Activated CD8-positive, alpha-beta memory T cell treated with anti-CD3 and anti-CD28 coated beads, Interleukin-2, amount 10 ng/mL, durations not matched to agents 7 days and 5 days (primary cell): ENCODE results near the gene ADGRB3. TPM values are rescaled to one million over a fixed set of nuclear protein-coding genes. Genes with fewer than 3 reads are reported as not detected.

Experiments used
- ATAC-seq: fragments of 150-1000 bp; cut with Tn5 transposase; one replicate; pipeline ENCODE4 v1.10.0; 2021; ENCODE audit warnings: moderate library complexity
- CTCF ChIA-PET: fragments of 350-600 bp; sonication (Branson Sonifier 250); formaldehyde crosslinking; loops from one replicate; lab custom pipeline; 2021; ENCODE audit warnings: antibody characterized with exemption; lab: Charles Lee
- DNase-seq: peaks from one replicate; pipeline ENCODE4 v3.0.0-alpha.2; 2020
- H3K27ac Mint-ChIP-seq: one replicate; pipeline ENCODE4 v1.8.0; 2021; ENCODE audit warnings: mild to moderate bottlenecking, mixed read lengths
- H3K27me3 Mint-ChIP-seq: one replicate; pipeline ENCODE4 v1.8.0; 2021; ENCODE audit warnings: mixed read lengths
- H3K36me3 Mint-ChIP-seq: one replicate; pipeline ENCODE4 v1.8.0; 2021; ENCODE audit warnings: mild to moderate bottlenecking, mixed read lengths
- H3K4me1 Mint-ChIP-seq: one replicate; pipeline ENCODE4 v1.8.0; 2021; ENCODE audit warnings: mixed read lengths
- H3K4me3 Mint-ChIP-seq: one replicate; pipeline ENCODE4 v1.8.0; 2021; ENCODE audit warnings: mild to moderate bottlenecking, moderate library complexity, mixed read lengths
- H3K9me3 Mint-ChIP-seq: one replicate; pipeline ENCODE4 v1.8.0; 2022; ENCODE audit warnings: low read depth, mixed read lengths
- total RNA-seq, 2 experiments: library from RNA; stranded (reverse); gene quantifications; one replicate each; pipeline ENCODE4 v1.2.3, GENCODE V29; 2021

Gene ADGRB3
- total RNA-seq, 2 experiments from 2014 or later: 0.33 TPM; not detected in 1

DNA sequence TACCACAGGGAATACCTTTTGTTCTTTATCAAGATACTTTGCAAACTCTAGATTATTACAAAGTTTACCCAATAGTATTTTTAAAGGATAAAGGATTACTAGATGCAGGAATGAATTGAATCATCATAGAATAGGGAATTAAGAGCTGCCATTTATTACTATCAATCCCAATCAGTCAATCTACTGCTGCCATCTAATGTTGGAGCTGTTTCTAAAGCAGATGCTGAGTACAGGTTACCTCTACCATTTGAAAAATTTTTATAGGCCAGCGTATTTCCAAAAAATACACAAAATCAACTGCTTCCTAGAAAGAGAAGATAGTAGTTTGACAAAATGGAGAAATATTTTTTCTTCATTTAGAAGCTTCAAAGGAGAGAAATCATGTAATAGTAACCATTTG, 520.4 kb downstream of the ADGRB3 start:
- DNase-seq: no peak
- Mint-ChIP-seq H3K27me3 (no peaks in the 10 kb centered on the region), H3K36me3 (no peaks in the 10 kb centered on the region), H3K9me3 (peaks cover 3% of the 10 kb centered on the region), H3K27ac (no peak overlapping the region), H3K4me3 (no peak overlapping the region), H3K4me1 (no peaks in the 10 kb centered on the region)
- no peak for ATAC-seq
- CTCF ChIA-PET: no interaction called here

- Mint-ChIP-seq H3K27ac (no peak overlapping the region), H3K9me3 (no peaks in the 10 kb centered on the region), H3K27me3 (no peaks in the 10 kb centered on the region), H3K4me3 (no peak overlapping the region), H3K4me1 (no peaks in the 10 kb centered on the region), H3K36me3 (no peaks in the 10 kb centered on the region)
- CTCF ChIA-PET: no interaction called here
- no peak for ATAC-seq
- DNase-seq: no peak
Measured at GRCh38 chr6:69162811-69163210, 527.7 kb downstream of the ADGRB3 start.

GRCh38 chr6:69164564-69165229, 529.6 kb downstream of the ADGRB3 start:
- no peak for DNase-seq
- Mint-ChIP-seq H3K4me1 (no peaks in the 10 kb centered on the region), H3K27ac (no peak overlapping the region), H3K9me3 (no peaks in the 10 kb centered on the region), H3K27me3 (no peaks in the 10 kb centered on the region), H3K36me3 (no peaks in the 10 kb centered on the region), H3K4me3 (no peak overlapping the region)
- no peak for ATAC-seq
- CTCF ChIA-PET: no interaction called here

- no peaks in the 10 kb centered on the region for H3K36me3 Mint-ChIP-seq
- CTCF ChIA-PET: no interaction called here
- no peaks in the 10 kb centered on the region for H3K4me1 Mint-ChIP-seq
- no peaks in the 10 kb centered on the region for H3K27me3 Mint-ChIP-seq
- H3K4me3 Mint-ChIP-seq: no peak overlapping the region
- DNase-seq (no peak), ATAC-seq (no peak)
- H3K27ac Mint-ChIP-seq: no peak overlapping the region
- no peaks in the 10 kb centered on the region for H3K9me3 Mint-ChIP-seq
Measured at GRCh38 chr6:69179681-69180080, 544.6 kb downstream of the ADGRB3 start.

GRCh38 chr6:69180361-69181067, 545.4 kb downstream of the ADGRB3 start:
- H3K4me3 Mint-ChIP-seq: no peak overlapping the region

GRCh38 chr6:69181964-69182363, 546.9 kb downstream of the ADGRB3 start:
- CTCF ChIA-PET: no interaction called here
- ATAC-seq (no peak), DNase-seq (no peak)
- H3K4me3 Mint-ChIP-seq: no peak overlapping the region
- H3K27ac Mint-ChIP-seq: no peak overlapping the region
- H3K27me3 Mint-ChIP-seq: no peaks in the 10 kb centered on the region
- H3K36me3 Mint-ChIP-seq: no peaks in the 10 kb centered on the region
- no peaks in the 10 kb centered on the region for H3K4me1 Mint-ChIP-seq
- no peaks in the 10 kb centered on the region for H3K9me3 Mint-ChIP-seq

More at GRCh38 chr6:69180361-69181067, 545.4 kb downstream of the ADGRB3 start:
- Mint-ChIP-seq H3K4me1 (no peaks in the 10 kb centered on the region), H3K9me3 (no peaks in the 10 kb centered on the region), H3K27ac (no peak overlapping the region), H3K27me3 (no peaks in the 10 kb centered on the region), H3K36me3 (no peaks in the 10 kb centered on the region)
- ATAC-seq (no peak), DNase-seq (no peak)
- CTCF ChIA-PET: no interaction called here

DNA sequence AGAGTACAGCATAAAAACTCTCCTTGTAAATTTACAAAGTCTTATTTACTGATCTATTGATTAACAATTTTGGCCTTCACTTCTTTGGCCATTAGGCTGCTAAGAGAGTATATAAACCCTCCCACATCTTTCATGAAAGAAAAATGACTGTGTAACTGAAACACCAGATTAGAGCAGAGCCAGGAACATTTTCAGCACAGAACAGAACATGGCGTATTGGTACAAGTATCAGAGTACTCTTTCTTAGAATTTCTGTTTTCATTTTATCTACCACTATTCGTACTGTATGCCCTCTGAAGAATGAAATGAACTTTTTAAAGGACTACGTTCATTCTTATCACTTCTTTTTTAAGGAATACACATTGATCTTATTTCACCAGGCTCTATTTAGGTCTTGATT, 550.2 kb downstream of the ADGRB3 start:
- Mint-ChIP-seq H3K4me3 (no peak overlapping the region), H3K27ac (no peak overlapping the region), H3K9me3 (no peaks in the 10 kb centered on the region), H3K27me3 (no peaks in the 10 kb centered on the region), H3K4me1 (no peaks in the 10 kb centered on the region), H3K36me3 (no peaks in the 10 kb centered on the region)
- DNase-seq (no peak), ATAC-seq (no peak)
- CTCF ChIA-PET: no interaction called here

GRCh38 chr6:69202768-69203167, 567.7 kb downstream of the ADGRB3 start:
- ATAC-seq (no peak), DNase-seq (no peak)
- Mint-ChIP-seq H3K27ac (no peak overlapping the region), H3K9me3 (no peaks in the 10 kb centered on the region), H3K36me3 (no peaks in the 10 kb centered on the region), H3K4me1 (no peaks in the 10 kb centered on the region), H3K4me3 (no peak overlapping the region), H3K27me3 (no peaks in the 10 kb centered on the region)
- CTCF ChIA-PET: no interaction called here

GRCh38 chr6:69216127-69216526, 581.0 kb downstream of the ADGRB3 start:
- ATAC-seq: no peak
- CTCF ChIA-PET: no interaction called here

GRCh38 chr6:69217343-69217742, 582.3 kb downstream of the ADGRB3 start:
- H3K9me3 Mint-ChIP-seq: no peaks in the 10 kb centered on the region
- CTCF ChIA-PET: no interaction called here
- no peaks in the 10 kb centered on the region for H3K27me3 Mint-ChIP-seq
- no peaks in the 10 kb centered on the region for H3K36me3 Mint-ChIP-seq
- H3K27ac Mint-ChIP-seq: no peak overlapping the region
- DNase-seq (no peak), ATAC-seq (no peak)
- H3K4me3 Mint-ChIP-seq: no peak overlapping the region
- no peaks in the 10 kb centered on the region for H3K4me1 Mint-ChIP-seq

More at GRCh38 chr6:69216127-69216526, 581.0 kb downstream of the ADGRB3 start:
- Mint-ChIP-seq H3K4me1 (no peaks in the 10 kb centered on the region), H3K4me3 (no peak overlapping the region), H3K27me3 (no peaks in the 10 kb centered on the region), H3K36me3 (no peaks in the 10 kb centered on the region), H3K9me3 (no peaks in the 10 kb centered on the region), H3K27ac (no peak overlapping the region)
- no peak for DNase-seq

DNA sequence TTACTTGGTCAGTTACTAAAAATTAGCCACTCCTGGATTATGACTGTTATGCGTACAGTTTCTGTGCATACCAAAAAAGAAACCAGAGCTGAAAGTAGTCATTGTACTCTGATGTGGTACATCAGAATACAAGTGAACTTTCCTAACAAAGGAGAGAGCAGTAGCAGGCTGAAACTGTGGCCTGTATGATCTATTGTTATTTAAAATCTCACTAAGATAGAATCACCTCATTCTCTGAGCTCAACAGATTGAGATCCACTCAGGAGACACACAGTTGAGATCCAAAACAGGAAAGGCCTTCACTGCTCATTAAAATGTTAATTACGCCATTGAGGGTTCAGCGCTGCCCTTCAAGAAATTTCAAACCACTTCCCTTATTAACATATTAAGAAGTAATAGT, 585.3 kb downstream of the ADGRB3 start:
- CTCF ChIA-PET: no interaction called here
- no peaks in the 10 kb centered on the region for H3K27me3 Mint-ChIP-seq
- DNase-seq: no peak
- no peaks in the 10 kb centered on the region for H3K36me3 Mint-ChIP-seq
- ATAC-seq: no peak
- H3K27ac Mint-ChIP-seq: no peak overlapping the region
- no peak overlapping the region for H3K4me3 Mint-ChIP-seq
- H3K9me3 Mint-ChIP-seq: no peaks in the 10 kb centered on the region
- no peaks in the 10 kb centered on the region for H3K4me1 Mint-ChIP-seq

GRCh38 chr6:69232008-69232407, 596.9 kb downstream of the ADGRB3 start:
- CTCF ChIA-PET: no interaction called here
- Mint-ChIP-seq H3K4me1 (peaks cover 3% of the 10 kb centered on the region), H3K27ac (no peak overlapping the region), H3K4me3 (no peak overlapping the region), H3K27me3 (no peaks in the 10 kb centered on the region), H3K9me3 (no peaks in the 10 kb centered on the region), H3K36me3 (no peaks in the 10 kb centered on the region)
- ATAC-seq (no peak), DNase-seq (no peak)

DNA sequence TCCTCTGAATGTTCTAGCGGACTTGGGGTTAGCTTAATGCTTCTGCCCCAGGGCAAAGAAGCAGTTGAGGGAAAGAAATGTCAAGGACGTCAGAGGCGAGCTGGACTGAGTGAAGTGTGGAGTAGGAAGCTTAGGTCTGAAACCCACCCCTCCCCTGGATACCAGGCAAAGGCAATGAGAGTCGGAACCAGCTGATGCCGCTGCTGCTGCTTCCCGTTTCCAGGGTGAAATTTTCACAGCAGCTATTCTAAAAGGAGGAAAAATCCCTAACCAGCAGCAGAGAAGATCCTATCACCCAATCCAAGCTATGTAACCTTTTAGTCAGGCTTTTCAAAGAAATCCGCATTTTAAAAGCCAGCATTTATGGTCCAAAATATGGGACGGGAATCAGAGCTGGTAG, 597.4 kb downstream of the ADGRB3 start:
- no peaks in the 10 kb centered on the region for H3K9me3 Mint-ChIP-seq
- ATAC-seq (no peak), DNase-seq (no peak)
- H3K27ac Mint-ChIP-seq: no peak overlapping the region
- CTCF ChIA-PET: no interaction called here
- no peak overlapping the region for H3K4me3 Mint-ChIP-seq
- no peaks in the 10 kb centered on the region for H3K27me3 Mint-ChIP-seq
- H3K4me1 Mint-ChIP-seq: peaks cover 3% of the 10 kb centered on the region
- no peaks in the 10 kb centered on the region for H3K36me3 Mint-ChIP-seq

- ATAC-seq (peak; percentile 77), DNase-seq (peak; percentile 66)
- no peaks in the 10 kb centered on the region for H3K27me3 Mint-ChIP-seq
- no peak overlapping the region for H3K27ac Mint-ChIP-seq
- CTCF ChIA-PET: no interaction called here
- H3K36me3 Mint-ChIP-seq: no peaks in the 10 kb centered on the region
- H3K4me3 Mint-ChIP-seq: no peak overlapping the region
- H3K4me1 Mint-ChIP-seq: peaks cover 3% of the 10 kb centered on the region
- no peaks in the 10 kb centered on the region for H3K9me3 Mint-ChIP-seq
Measured at GRCh38 chr6:69232911-69233448, 597.9 kb downstream of the ADGRB3 start.
